Endothelial cell of umbilical vein (primary cell): ENCODE results near the gene MASTL. TPM values are rescaled to one million over a fixed set of nuclear protein-coding genes. Genes with fewer than 3 reads are reported as not detected.

Source experiments
- BruUV-seq: library from RNA; stranded (reverse); fragments of 400-500 nt; replicated peaks from 2 replicates; lab custom pipeline; 2021; lab: Mats Ljungman, UMichigan
- CTCF ChIA-PET: fragments of 300-600, 350-600 bp; sonication (Branson Sonifier 250); formaldehyde crosslinking; loops from one replicate; lab custom pipeline; 2021; ENCODE audit warnings: antibody characterized with exemption, inconsistent platforms; lab: Charles Lee
- POLR2A ChIA-PET: fragments of 300-600, 350-600 bp; sonication (Branson Sonifier 250); formaldehyde crosslinking; loops from one replicate; lab custom pipeline; 2021; ENCODE audit warnings: antibody characterized with exemption, inconsistent platforms; lab: Charles Lee
- DNase-seq: peaks from one replicate; pipeline ENCODE4 v3.0.0-alpha.2; 2011; ENCODE audit warnings: low read depth, low spot score
- FAIRE-seq: peaks from 2 replicates; lab custom pipeline; 2011; peaks lifted over from hg19 to GRCh38; lab: Jason Lieb, UNC
- H2AFZ ChIP-seq: 2 replicates; pipeline ENCODE4 v1.6.0; 2012; ENCODE audit warnings: low read depth, low read length, control low read depth, inconsistent platforms
- H3K27ac ChIP-seq: 2 replicates; pipeline ENCODE4 v1.5.1; 2011; ENCODE audit warnings: low read depth, mild to moderate bottlenecking, control low read depth, low read length, moderate library complexity; ENCODE audit not compliant: insufficient read depth
- H3K27me3 ChIP-seq, 2 experiments: 2 replicates each; pipeline versions ENCODE4 v1.6.0 to v1.6.1; 2011; ENCODE audit warnings: low read length in 2 of 2, mixed read lengths in 1 of 2; ENCODE audit not compliant: control insufficient read depth in 2 of 2, insufficient read depth in 2 of 2
- H3K36me3 ChIP-seq, 2 experiments: 2 replicates in 1 of 2; 3 replicates in 1 of 2; pipeline ENCODE4 v1.5.1; 2011; ENCODE audit warnings: low read length in 2 of 2, mild to moderate bottlenecking in 1 of 2, moderate library complexity in 1 of 2; ENCODE audit not compliant: control insufficient read depth in 2 of 2, insufficient read depth in 2 of 2; ENCODE audit errors: extremely low read depth in 1 of 2
- H3K4me1 ChIP-seq: 3 replicates; pipeline ENCODE4 v1.5.1; 2011; ENCODE audit warnings: mild to moderate bottlenecking, low read length; ENCODE audit not compliant: control insufficient read depth, insufficient read depth; ENCODE audit errors: extremely low read depth
- H3K4me2 ChIP-seq: 2 replicates; pipeline ENCODE4 v1.6.1; 2011; ENCODE audit warnings: low read length, control low read depth, mixed read lengths; ENCODE audit not compliant: insufficient read depth
- H3K4me3 ChIP-seq, 3 experiments: fragments of 200-600 bp in 1 of 3; sonication (generic), shearing (Covaris generic) in 1 of 3; replicated peaks in 1 of 3; 2 replicates each; pipeline ENCODE4 v1.5.1; 2011 to 2016; ENCODE audit warnings: control low read depth in 3 of 3, low read length in 3 of 3, mild to moderate bottlenecking in 2 of 3, inconsistent platforms in 1 of 3, low read depth in 1 of 3, moderate library complexity in 1 of 3; ENCODE audit not compliant: insufficient read depth in 1 of 3
- H3K79me2 ChIP-seq: 2 replicates; pipeline ENCODE4 v1.6.0; 2012; ENCODE audit warnings: low read length, inconsistent platforms; ENCODE audit not compliant: control insufficient read depth, insufficient read depth
- H3K9ac ChIP-seq: replicated peaks from 2 replicates; pipeline ENCODE3; 2011; ENCODE audit warnings: low read length, control low read depth; ENCODE audit not compliant: insufficient read depth; ENCODE audit errors: extremely low read depth
- H3K9me1 ChIP-seq: replicated peaks from 3 replicates; pipeline ENCODE4 v1.6.0; 2011; ENCODE audit warnings: mild to moderate bottlenecking, low read length; ENCODE audit not compliant: control insufficient read depth, insufficient read depth; ENCODE audit errors: extremely low read depth
- H3K9me3 ChIP-seq: replicated peaks from 2 replicates; pipeline ENCODE4 v1.5.1; 2012; ENCODE audit warnings: low read length, inconsistent platforms; ENCODE audit not compliant: control insufficient read depth, insufficient read depth
- H4K20me1 ChIP-seq: replicated peaks from 2 replicates; pipeline ENCODE3; 2011; ENCODE audit warnings: mild to moderate bottlenecking, low read length; ENCODE audit not compliant: control insufficient read depth, insufficient read depth; ENCODE audit errors: extremely low read depth
- EZH2 ChIP-seq: IDR thresholded peaks from 2 replicates; pipeline ENCODE4 v1.6.1; 2012; ENCODE audit warnings: borderline replicate concordance, low read depth, mild to moderate bottlenecking, moderate library complexity, low read length, inconsistent platforms; ENCODE audit not compliant: severe bottlenecking
- FOS ChIP-seq: IDR thresholded peaks from 2 replicates; pipeline ENCODE4 v1.6.1; 2011; ENCODE audit warnings: mild to moderate bottlenecking, low read length, moderate library complexity, borderline replicate concordance; ENCODE audit not compliant: insufficient read depth
- GATA2 ChIP-seq: IDR thresholded peaks from 2 replicates; pipeline ENCODE4 v1.7.0; 2011; ENCODE audit warnings: low read depth, mild to moderate bottlenecking, moderate library complexity, mixed read lengths, low read length; ENCODE audit not compliant: insufficient read length, insufficient read depth
- JUN ChIP-seq: IDR thresholded peaks from 2 replicates; pipeline ENCODE4 v1.6.1; 2011; ENCODE audit warnings: borderline replicate concordance, low read depth; ENCODE audit not compliant: insufficient read length, insufficient read depth
- MYC ChIP-seq: IDR thresholded peaks from one replicate; pipeline ENCODE4 v1.6.1; 2011; ENCODE audit warnings: mild to moderate bottlenecking, low read depth, low read length
- POLR2A ChIP-seq: IDR thresholded peaks from 2 replicates; pipeline ENCODE4 v1.6.1; 2012; ENCODE audit warnings: low read depth, mild to moderate bottlenecking, control low read depth, low read length
- POLR2AphosphoS5 ChIP-seq: IDR thresholded peaks from 2 replicates; pipeline ENCODE4 v1.6.1; 2012; ENCODE audit warnings: low read depth, mild to moderate bottlenecking, control low read depth, low read length, moderate library complexity; ENCODE audit not compliant: insufficient read depth
- dilution Hi-C: fragments of 300-500 bp; cut with MboI; formaldehyde crosslinking; loops from one replicate; pipeline ENCODE4 v1.15.0; 2019; ENCODE audit warnings: low sequenced_read_pairs; ENCODE audit not compliant: extremely low pct_ligation_motif_present
- intact Hi-C: fragments of 100-400 bp; cut with micrococcal nuclease; formaldehyde crosslinking; loops from one replicate; pipeline ENCODE4 v1.10.0; 2022
- polyA plus RNA-seq, 4 experiments: library from polyadenylated mRNA; depleted of rRNA in 3 of 4; stranded (reverse) in 3 of 4; unstranded in 1 of 4; fragments of >200 nt; gene quantifications; 2 replicates each; pipeline versions ENCODE4 v1.2.1 to v1.2.3, GENCODE V29; 2011 to 2012; ENCODE audit warnings: missing spikeins in 1 of 4
- total RNA-seq: library from RNA; stranded (reverse); gene quantifications from 2 replicates; pipeline ENCODE4 v1.2.3, GENCODE V29; 2021
- TF ChIP-seq, protein P1 (sequence below), 2 donors: IDR thresholded peaks; 1 replicate in 1 of 2; 2 replicates in 1 of 2; pipeline ENCODE4 v1.5.1; 2011; ENCODE audit warnings: low read length in 2 of 2, mild to moderate bottlenecking in 2 of 2, moderate library complexity in 2 of 2, control low read depth in 1 of 2, inconsistent platforms in 1 of 2, low read depth in 1 of 2; ENCODE audit not compliant: insufficient read depth in 1 of 2; ENCODE audit errors: extremely low read depth in 1 of 2
- TF ChIP-seq, protein P2 (sequence below): IDR thresholded peaks from 2 replicates; pipeline ENCODE4 v1.6.1; 2011; ENCODE audit not compliant: insufficient read depth, insufficient read length

MASTL gene
- total and polyA plus RNA-seq, 2 donors (not counting 3 experiments of a cell fraction or from before 2014, with no cell fraction given) = 5.4 to 17.8 TPM

DNA sequence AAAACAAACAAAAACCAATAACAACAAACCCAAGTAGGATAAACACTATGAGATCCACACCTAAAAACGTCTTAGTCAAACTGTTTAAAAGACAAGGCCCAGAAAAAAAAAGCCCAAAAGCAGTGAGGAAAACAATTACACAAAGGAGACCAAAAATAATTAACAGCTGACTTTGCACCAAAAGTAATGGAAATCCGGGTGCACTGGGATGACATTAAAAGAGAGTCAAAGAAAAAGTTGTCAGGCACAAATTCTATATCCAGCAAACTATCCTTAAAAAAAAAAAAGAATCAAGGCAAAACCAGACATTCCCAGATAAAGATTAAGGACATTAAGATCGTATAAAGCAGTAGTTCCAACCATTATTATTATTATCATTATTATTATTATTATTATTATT is 47.0 kb upstream of the MASTL start:
- Histone ChIP-seq H3K27ac (no peak overlapping the region), H3K9me3 (no peaks in the 10 kb centered on the region), H3K4me1 (no peaks in the 10 kb centered on the region), H3K9ac (no peak overlapping the region), H3K9me1 (no peaks in the 10 kb centered on the region), H2AFZ (no peak overlapping the region), H3K36me3 (peaks cover 9 to 16% of the 10 kb centered on the region in 2 experiments), H3K4me2 (no peak overlapping the region), H3K79me2 (no peaks in the 10 kb centered on the region), H3K27me3 (no peaks in the 10 kb centered on the region), H4K20me1 (peaks cover 3% of the 10 kb centered on the region), H3K4me3 (no peak overlapping the region)
- DNase-seq (no peak), FAIRE-seq (no peak)
- no TSS peak for BruUV-seq
- TF ChIP-seq, protein P1, sequence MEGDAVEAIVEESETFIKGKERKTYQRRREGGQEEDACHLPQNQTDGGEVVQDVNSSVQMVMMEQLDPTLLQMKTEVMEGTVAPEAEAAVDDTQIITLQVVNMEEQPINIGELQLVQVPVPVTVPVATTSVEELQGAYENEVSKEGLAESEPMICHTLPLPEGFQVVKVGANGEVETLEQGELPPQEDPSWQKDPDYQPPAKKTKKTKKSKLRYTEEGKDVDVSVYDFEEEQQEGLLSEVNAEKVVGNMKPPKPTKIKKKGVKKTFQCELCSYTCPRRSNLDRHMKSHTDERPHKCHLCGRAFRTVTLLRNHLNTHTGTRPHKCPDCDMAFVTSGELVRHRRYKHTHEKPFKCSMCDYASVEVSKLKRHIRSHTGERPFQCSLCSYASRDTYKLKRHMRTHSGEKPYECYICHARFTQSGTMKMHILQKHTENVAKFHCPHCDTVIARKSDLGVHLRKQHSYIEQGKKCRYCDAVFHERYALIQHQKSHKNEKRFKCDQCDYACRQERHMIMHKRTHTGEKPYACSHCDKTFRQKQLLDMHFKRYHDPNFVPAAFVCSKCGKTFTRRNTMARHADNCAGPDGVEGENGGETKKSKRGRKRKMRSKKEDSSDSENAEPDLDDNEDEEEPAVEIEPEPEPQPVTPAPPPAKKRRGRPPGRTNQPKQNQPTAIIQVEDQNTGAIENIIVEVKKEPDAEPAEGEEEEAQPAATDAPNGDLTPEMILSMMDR (IDR thresholded peaks at IDR 0.05; ENCODE audit: extremely low read depth in 1 of 2, insufficient read depth in 1 of 2, low read depth in 1 of 2, low read length in 2 of 2) = no peak
- no peak for TF ChIP-seq FOS
- TF ChIP-seq POLR2AphosphoS5 = no peak
- TF ChIP-seq EZH2 = no peak
- no peak for TF ChIP-seq GATA2
- TF ChIP-seq MYC = no peak
- TF ChIP-seq POLR2A = no peak
- TF ChIP-seq, protein P2, sequence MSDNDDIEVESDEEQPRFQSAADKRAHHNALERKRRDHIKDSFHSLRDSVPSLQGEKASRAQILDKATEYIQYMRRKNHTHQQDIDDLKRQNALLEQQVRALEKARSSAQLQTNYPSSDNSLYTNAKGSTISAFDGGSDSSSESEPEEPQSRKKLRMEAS = no peak
- no peak for TF ChIP-seq JUN
- ChIA-PET POLR2A (no interaction called here), CTCF (interaction anchor here (0.6 to 1.4 kb wide), 3 partner anchors 8 to 20 kb away, joined by 3 to 4 read pairs (median 3); no protein-coding TSS in a partner anchor)
- dilution Hi-C loops (no loop called here), intact Hi-C loops (no loop called here)
